A549 (cell line): ENCODE results near the gene SLC29A4. TPM values are rescaled to one million over a fixed set of nuclear protein-coding genes. Genes with fewer than 3 reads are reported as not detected.
"Not testable (repeated sequence)": the region's sequence is repeated elsewhere in the genome, so short reads cannot be mapped to it uniquely, and the experiment has no call there.

Experiments used
- ATAC-seq, 2 experiments: fragments of 200-7000 bp in 1 of 2; fragments of >200 bp in 1 of 2; cut with Nextera tagmentation in 1 of 2; cut with Tn5 transposase in 1 of 2; 3 replicates each; pipeline versions ENCODE4 v1.8.0 to v1.9.1; 2018 to 2020; ENCODE audit warnings: mild to moderate bottlenecking in 1 of 2, moderate library complexity in 1 of 2
- CTCF ChIA-PET: fragments of 300-600 bp; sonication (Branson Sonifier 250); formaldehyde crosslinking; extraction: SDS; loops from one replicate; lab custom pipeline; 2021; ENCODE audit warnings: antibody characterized with exemption, inconsistent platforms; lab: Yijun Ruan, JAX
- POLR2A ChIA-PET: fragments of 350-600 bp; formaldehyde crosslinking; extraction: SDS; loops from one replicate; lab custom pipeline; 2021; ENCODE audit warnings: antibody characterized with exemption, inconsistent platforms; lab: Yijun Ruan, JAX
- DNase-seq, 2 experiments: peaks; one replicate each; pipeline versions ENCODE4 v3.0.0 to v3.0.0-alpha.2; 2011 to 2016; ENCODE audit warnings: low read depth in 1 of 2, low spot score in 1 of 2
- FAIRE-seq: peaks from 2 replicates; lab custom pipeline; 2011; peaks lifted over from hg19 to GRCh38; lab: Jason Lieb, UNC
- H3K27ac ChIP-seq, 2 experiments: fragments of >200 bp; sonication (Bioruptor Twin); formaldehyde crosslinking; 3 replicates each; pipeline ENCODE4 v1.5.1; 2016 to 2017
- H3K4me1 ChIP-seq: fragments of >200 bp; sonication (Bioruptor Twin); formaldehyde crosslinking; 3 replicates; pipeline ENCODE4 v1.6.1; 2016
- H3K4me2 ChIP-seq: fragments of >200 bp; sonication (Bioruptor Twin); formaldehyde crosslinking; 3 replicates; pipeline ENCODE4 v1.6.1; 2016
- H3K4me3 ChIP-seq: fragments of >200 bp; sonication (Bioruptor Twin); formaldehyde crosslinking; 3 replicates; pipeline ENCODE4 v1.5.1; 2016
- H3K9me3 ChIP-seq: fragments of >200 bp; sonication (Bioruptor Twin); formaldehyde crosslinking; 3 replicates; pipeline ENCODE4 v1.6.1; 2016
- BCL3 ChIP-seq: fragments of >200 bp; sonication (Bioruptor Twin); formaldehyde crosslinking; IDR thresholded peaks from 3 replicates; pipeline ENCODE4 v1.6.1; 2016
- CHD2 ChIP-seq: fragments of 150-350 bp; IDR thresholded peaks from 2 replicates; pipeline ENCODE4 v1.6.1; 2014; ENCODE audit warnings: low read length; ENCODE audit not compliant: partially characterized antibody
- ELK1 ChIP-seq: fragments of 150-350 bp; IDR thresholded peaks from 2 replicates; pipeline ENCODE4 v1.6.1; 2014; ENCODE audit warnings: low read depth, mild to moderate bottlenecking, low read length
- FOSB ChIP-seq: fragments of 250-450 bp; sonication (Bioruptor Pico); IDR thresholded peaks from 2 replicates; pipeline ENCODE4 v1.5.0; 2020; ENCODE audit warnings: mild to moderate bottlenecking, moderate library complexity
- HOXB5 ChIP-seq: fragments of 250-450 bp; sonication (Bioruptor Pico); IDR thresholded peaks from 2 replicates; pipeline ENCODE4 v1.5.0; 2020; ENCODE audit warnings: mild to moderate bottlenecking, moderate library complexity
- JUN ChIP-seq, 2 experiments: fragments of >200 bp; sonication (Bioruptor Twin); formaldehyde crosslinking; IDR thresholded peaks; 2 replicates in 1 of 2; 3 replicates in 1 of 2; pipeline ENCODE4 v1.6.1; 2016 to 2017
- KDM1A ChIP-seq: fragments of 200-600 bp; sonication (generic); IDR thresholded peaks from 2 replicates; pipeline ENCODE4 v1.6.1; 2016; ENCODE audit warnings: low read depth, mild to moderate bottlenecking
- KDM5A ChIP-seq: fragments of 200-600 bp; sonication (generic); IDR thresholded peaks from 2 replicates; pipeline ENCODE4 v1.6.1; 2016; ENCODE audit warnings: antibody characterized with exemption, mild to moderate bottlenecking
- NFE2L2 ChIP-seq: fragments of 150-350 bp; conservative IDR thresholded peaks from 2 replicates; pipeline ENCODE4 v1.6.1; 2014; ENCODE audit warnings: low read length
- NPAS2 ChIP-seq: fragments of 250-450 bp; sonication (Bioruptor Pico); IDR thresholded peaks from 2 replicates; pipeline ENCODE4 v1.8.0; 2022; ENCODE audit warnings: mild to moderate bottlenecking, moderate library complexity, borderline replicate concordance
- PBX3 ChIP-seq: IDR thresholded peaks from 2 replicates; pipeline ENCODE4 v1.6.1; 2012
- PHF8 ChIP-seq: fragments of 200-600 bp; sonication (generic); IDR thresholded peaks from 2 replicates; pipeline ENCODE4 v1.6.1; 2016; ENCODE audit warnings: low read depth, mild to moderate bottlenecking, antibody characterized with exemption, moderate library complexity, borderline replicate concordance
- RARB ChIP-seq: fragments of 250-450 bp; sonication (Bioruptor Pico); IDR thresholded peaks from 2 replicates; pipeline ENCODE4 v1.8.0; 2021; ENCODE audit warnings: mild to moderate bottlenecking, moderate library complexity
- USF2 ChIP-seq: fragments of 450-650 bp; IDR thresholded peaks from 2 replicates; pipeline ENCODE4 v1.6.1; 2014; ENCODE audit warnings: antibody characterized with exemption
- ZFP36 ChIP-seq: fragments of 450-650 bp; IDR thresholded peaks from 2 replicates; pipeline ENCODE4 v1.6.1; 2014; ENCODE audit warnings: borderline replicate concordance; ENCODE audit not compliant: partially characterized antibody
- WGBS: methylation state at CpG from one replicate; pipeline ENCODE4 v1.1.6; 2017; ENCODE audit errors: missing lambda C conversion rate; 5-methylcytosine and 5-hydroxymethylcytosine counted together
- polyA plus RNA-seq, 4 experiments: library from polyadenylated mRNA; depleted of rRNA in 3 of 4; stranded (reverse); fragments of >200 nt; fragmentation: RNase III in 1 of 4; extraction: RNeasy Plus Mini Kit Qiagen cat#74134 plus additional on column Dnase treatment in 1 of 4; gene quantifications; 2 replicates in 3 of 4; 3 replicates in 1 of 4; pipeline ENCODE4 v1.2.3, GENCODE V29; 2011 to 2017

SLC29A4 gene
- polyA plus RNA-seq, 2 of the 4 experiments (the other 2 are of a cell fraction), result 11.5 to 12.6 TPM

GRCh38 chr7:5274985-5275431 is 7.7 kb upstream of the SLC29A4 start:
- peak; percentile 94 for TF ChIP-seq ZFP36
- POLR2A ChIA-PET, FAIRE-seq, H3K4me1 ChIP-seq, DNase-seq, H3K4me2 ChIP-seq, ATAC-seq, H3K27ac ChIP-seq, H3K9me3 ChIP-seq, H3K4me3 ChIP-seq: not testable (repeated sequence)
- CTCF ChIA-PET, result interaction anchor here (0.9 to 1.1 kb wide), 2 partner anchors 219 to 477 kb away, joined by 3 to 5 read pairs; no protein-coding TSS in a partner anchor
- 76% methylated on average over 5 of the region's 11 CpGs for WGBS

- POLR2A ChIA-PET, H3K27ac ChIP-seq, H3K4me3 ChIP-seq, H3K4me2 ChIP-seq, FAIRE-seq, ATAC-seq, DNase-seq, H3K4me1 ChIP-seq, H3K9me3 ChIP-seq: not testable (repeated sequence)
- WGBS, result 82% methylated on average over 6 of the region's 10 CpGs
- CTCF ChIA-PET, result interaction anchor here (0.9 to 1.1 kb wide), 2 partner anchors 218 to 477 kb away, joined by 3 to 5 read pairs; no protein-coding TSS in a partner anchor
These were observed 7.2 kb upstream of the SLC29A4 start for GRCh38 chr7:5275510-5275909.

- CTCF ChIA-PET, result interaction anchor here (0.6 kb wide), 1 partner anchor 131 kb away, joined by 3 read pairs; no protein-coding TSS in a partner anchor
- POLR2A ChIA-PET, ATAC-seq, H3K9me3 ChIP-seq, FAIRE-seq, H3K4me2 ChIP-seq, H3K4me3 ChIP-seq, DNase-seq, H3K27ac ChIP-seq, H3K4me1 ChIP-seq: not testable (repeated sequence)
- WGBS, result 74% methylated on average over 14 of the region's 14 CpGs
These were observed 6.6 kb upstream of the SLC29A4 start for GRCh38 chr7:5276123-5276522.

GRCh38 chr7:5276611-5277010 is 6.1 kb upstream of the SLC29A4 start:
- POLR2A ChIA-PET, result no interaction called here
- no peak for FAIRE-seq
- H3K9me3 ChIP-seq, result no peaks in the 10 kb centered on the region
- 66% methylated on average over 15 of the region's 15 CpGs for WGBS
- H3K4me1 ChIP-seq, result no peaks in the 10 kb centered on the region
- TF ChIP-seq KDM5A (no peak), PBX3 (no peak), RARB (CRISPR knock-in tag) (no peak), HOXB5 (CRISPR knock-in tag) (no peak), BCL3 (no peak), JUN (IDR thresholded peaks at IDR 0.05) (no peak), FOSB (no peak), CHD2 (no peak), NFE2L2 (no peak), PHF8 (no peak)
- TF ChIP-seq, all 56 proteins: peak for 0
- ATAC-seq (no peak), DNase-seq (no peak)
- Histone ChIP-seq H3K4me3 (no peak overlapping the region), H3K4me2 (no peak overlapping the region), H3K27ac (no peak overlapping the region)
- CTCF ChIA-PET, result interaction anchor here (0.6 to 0.7 kb wide), 2 partner anchors 131 to 395 kb away, joined by 3 read pairs; no protein-coding TSS in a partner anchor

- no peak for DNase-seq
- H3K27ac ChIP-seq, result no peak overlapping the region
- FAIRE-seq, result no peak
- WGBS, result 75% methylated on average over 7 of the region's 7 CpGs
- POLR2A ChIA-PET, result no interaction called here
- H3K4me2 ChIP-seq, result no peak overlapping the region
- H3K4me1 ChIP-seq, result peaks cover under 1% of the 10 kb centered on the region; the same call in 1 of the 3 replicates
- ATAC-seq, result no peak
- TF ChIP-seq NPAS2 (CRISPR knock-in tag) (no peak), PBX3 (no peak), USF2 (no peak), ELK1 (no peak), KDM1A (no peak)
- no peaks in the 10 kb centered on the region for H3K9me3 ChIP-seq
- CTCF ChIA-PET, result interaction anchor here (0.6 to 1.9 kb wide), 4 partner anchors 39 to 480 kb away, joined by 3 to 12 read pairs (median 4); no protein-coding TSS in a partner anchor
- H3K4me3 ChIP-seq, result no peak overlapping the region
These were observed 4.0 kb upstream of the SLC29A4 start for GRCh38 chr7:5278766-5279165.
